SK-N-SH treated with all-trans-retinoic acid at 6 μM for 48 hours (cell line): ENCODE measurements around the gene ARHGEF40.

Experiments
- ATAC-seq: fragments of 200-7000 bp; cut with Tn5 transposase; 3 replicates; pipeline ENCODE4 v1.9.1; 2020; ENCODE audit warnings: mild to moderate bottlenecking, moderate library complexity
- ARNTL ChIP-seq: fragments of 450-650 bp; formaldehyde crosslinking; IDR thresholded peaks from 2 replicates; pipeline ENCODE4 v1.5.0; 2020; ENCODE audit warnings: low read depth, mild to moderate bottlenecking, moderate library complexity, borderline replicate concordance
- BACH2 ChIP-seq: fragments of 250-450 bp; sonication (Bioruptor Pico); IDR thresholded peaks from 2 replicates; pipeline ENCODE4 v1.9.0; 2021; ENCODE audit warnings: mild to moderate bottlenecking, borderline replicate concordance
- CREB5 ChIP-seq: fragments of 250-450 bp; sonication (Bioruptor Pico); IDR thresholded peaks from 2 replicates; pipeline ENCODE4 v1.5.1; 2020; ENCODE audit warnings: low read depth, mild to moderate bottlenecking, moderate library complexity
- ESRRG ChIP-seq: fragments of 250-450 bp; sonication (Bioruptor Pico); IDR thresholded peaks from 2 replicates; pipeline ENCODE4 v1.6.1; 2021; ENCODE audit warnings: mild to moderate bottlenecking
- GLIS3 ChIP-seq: fragments of 250-450 bp; sonication (Bioruptor Pico); IDR thresholded peaks from 2 replicates; pipeline ENCODE4 v1.5.0; 2020; ENCODE audit warnings: mild to moderate bottlenecking, moderate library complexity
- OSR1 ChIP-seq: fragments of 250-450 bp; sonication (Bioruptor Pico); IDR thresholded peaks from 2 replicates; pipeline ENCODE4 v1.8.0; 2022; ENCODE audit warnings: moderate library complexity, mild to moderate bottlenecking, inconsistent platforms
- PPARA ChIP-seq: fragments of 250-450 bp; sonication (Bioruptor Pico); IDR thresholded peaks from 2 replicates; pipeline ENCODE4 v1.5.0; 2020; ENCODE audit warnings: mild to moderate bottlenecking, borderline replicate concordance
- RARB ChIP-seq: fragments of 250-450 bp; sonication (Bioruptor Pico); IDR thresholded peaks from 2 replicates; pipeline ENCODE4 v1.8.0; 2021; ENCODE audit warnings: mild to moderate bottlenecking, moderate library complexity
- SNAI2 ChIP-seq: fragments of 250-450 bp; sonication (Bioruptor Pico); IDR thresholded peaks from 2 replicates; pipeline ENCODE4 v1.5.0; 2020; ENCODE audit warnings: mild to moderate bottlenecking, moderate library complexity
- TCF4 ChIP-seq: fragments of 250-450 bp; sonication (Bioruptor Pico); IDR thresholded peaks from 2 replicates; pipeline ENCODE4 v1.8.0; 2021; ENCODE audit warnings: mild to moderate bottlenecking, moderate library complexity, borderline replicate concordance
- TOX ChIP-seq: fragments of 250-450 bp; sonication (Bioruptor Pico); IDR thresholded peaks from 2 replicates; pipeline ENCODE4 v1.8.0; 2021; ENCODE audit warnings: mild to moderate bottlenecking, moderate library complexity, borderline replicate concordance
- ZC3H10 ChIP-seq: fragments of 250-450 bp; sonication (Bioruptor Pico); IDR thresholded peaks from 2 replicates; pipeline ENCODE4 v1.5.1; 2021; ENCODE audit warnings: mild to moderate bottlenecking, moderate library complexity
- ZFP3 ChIP-seq: fragments of 250-450 bp; sonication (Bioruptor Pico); IDR thresholded peaks from 2 replicates; pipeline ENCODE4 v1.5.0; 2020; ENCODE audit warnings: mild to moderate bottlenecking, moderate library complexity
- ZFP30 ChIP-seq: fragments of 450-650 bp; formaldehyde crosslinking; IDR thresholded peaks from 2 replicates; pipeline ENCODE4 v1.5.0; 2022; ENCODE audit warnings: mild to moderate bottlenecking, moderate library complexity
- ZNF565 ChIP-seq: fragments of 450-650 bp; formaldehyde crosslinking; conservative IDR thresholded peaks from 2 replicates; pipeline ENCODE4 v1.5.0; 2020; ENCODE audit warnings: low read depth, mild to moderate bottlenecking, moderate library complexity
- ZNF70 ChIP-seq: fragments of 450-650 bp; formaldehyde crosslinking; IDR thresholded peaks from 2 replicates; pipeline ENCODE4 v1.5.0; 2020; ENCODE audit warnings: mild to moderate bottlenecking, moderate library complexity
- ZNF8 ChIP-seq: fragments of 450-650 bp; formaldehyde crosslinking; IDR thresholded peaks from 2 replicates; pipeline ENCODE4 v1.5.0; 2020; ENCODE audit warnings: mild to moderate bottlenecking, moderate library complexity
- TF ChIP-seq, protein P1 (sequence below): fragments of 250-450 bp; sonication (Bioruptor Pico); IDR thresholded peaks from 2 replicates; pipeline ENCODE4 v1.5.1; 2021; ENCODE audit warnings: mild to moderate bottlenecking, moderate library complexity
- TF ChIP-seq, protein P2 (sequence below): fragments of 250-450 bp; sonication (Bioruptor Pico); IDR thresholded peaks from 2 replicates; pipeline ENCODE4 v1.8.0; 2021; ENCODE audit warnings: low read depth, mild to moderate bottlenecking, moderate library complexity, borderline replicate concordance

Gene ARHGEF40

GRCh38 chr14:21032326-21033132, 37.6 kb upstream of the ARHGEF40 start:
- TF ChIP-seq ESRRG (no peak), ZC3H10 (CRISPR knock-in tag) (no peak), ARNTL (CRISPR knock-in tag) (no peak), BACH2 (CRISPR knock-in tag) (no peak)
- TF ChIP-seq, all 23 proteins: peak for 0
- ATAC-seq, result no peak

- no peak for ATAC-seq
- TF ChIP-seq ZNF565 (no peak), GLIS3 (no peak), TCF4 (CRISPR knock-in tag) (no peak), ZNF70 (CRISPR knock-in tag) (no peak), ZFP3 (CRISPR knock-in tag) (no peak), CREB5 (CRISPR knock-in tag) (no peak), ESRRG (no peak), OSR1 (CRISPR knock-in tag) (no peak), TOX (CRISPR knock-in tag) (no peak), SNAI2 (CRISPR knock-in tag) (no peak), ZNF8 (CRISPR knock-in tag) (no peak)
- TF ChIP-seq, protein P1, sequence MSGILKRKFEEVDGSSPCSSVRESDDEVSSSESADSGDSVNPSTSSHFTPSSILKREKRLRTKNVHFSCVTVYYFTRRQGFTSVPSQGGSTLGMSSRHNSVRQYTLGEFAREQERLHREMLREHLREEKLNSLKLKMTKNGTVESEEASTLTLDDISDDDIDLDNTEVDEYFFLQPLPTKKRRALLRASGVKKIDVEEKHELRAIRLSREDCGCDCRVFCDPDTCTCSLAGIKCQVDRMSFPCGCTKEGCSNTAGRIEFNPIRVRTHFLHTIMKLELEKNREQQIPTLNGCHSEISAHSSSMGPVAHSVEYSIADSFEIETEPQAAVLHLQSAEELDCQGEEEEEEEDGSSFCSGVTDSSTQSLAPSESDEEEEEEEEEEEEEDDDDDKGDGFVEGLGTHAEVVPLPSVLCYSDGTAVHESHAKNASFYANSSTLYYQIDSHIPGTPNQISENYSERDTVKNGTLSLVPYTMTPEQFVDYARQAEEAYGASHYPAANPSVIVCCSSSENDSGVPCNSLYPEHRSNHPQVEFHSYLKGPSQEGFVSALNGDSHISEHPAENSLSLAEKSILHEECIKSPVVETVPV, result no peak
- TF ChIP-seq, protein P2, sequence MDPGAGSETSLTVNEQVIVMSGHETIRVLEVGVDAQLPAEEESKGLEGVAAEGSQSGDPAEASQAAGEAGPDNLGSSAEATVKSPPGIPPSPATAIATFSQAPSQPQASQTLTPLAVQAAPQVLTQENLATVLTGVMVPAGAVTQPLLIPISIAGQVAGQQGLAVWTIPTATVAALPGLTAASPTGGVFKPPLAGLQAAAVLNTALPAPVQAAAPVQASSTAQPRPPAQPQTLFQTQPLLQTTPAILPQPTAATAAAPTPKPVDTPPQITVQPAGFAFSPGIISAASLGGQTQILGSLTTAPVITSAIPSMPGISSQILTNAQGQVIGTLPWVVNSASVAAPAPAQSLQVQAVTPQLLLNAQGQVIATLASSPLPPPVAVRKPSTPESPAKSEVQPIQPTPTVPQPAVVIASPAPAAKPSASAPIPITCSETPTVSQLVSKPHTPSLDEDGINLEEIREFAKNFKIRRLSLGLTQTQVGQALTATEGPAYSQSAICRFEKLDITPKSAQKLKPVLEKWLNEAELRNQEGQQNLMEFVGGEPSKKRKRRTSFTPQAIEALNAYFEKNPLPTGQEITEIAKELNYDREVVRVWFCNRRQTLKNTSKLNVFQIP (CRISPR knock-in tag), result no peak
Measured at GRCh38 chr14:21033133-21033698, 36.9 kb upstream of the ARHGEF40 start.

- no peak for ATAC-seq
- no peak for TF ChIP-seq ZFP30
- TF ChIP-seq, protein P2 (CRISPR knock-in tag), result no peak
- no peak for TF ChIP-seq SNAI2 (CRISPR knock-in tag)
- TF ChIP-seq, all 23 proteins: peak for 0
Measured at GRCh38 chr14:21034707-21035106, 35.4 kb upstream of the ARHGEF40 start, which contains the start of gene RNASE13. Gene RNASE13 (minus strand): TSS chr14:21034807. CDS start chr14:21034288, 519 bp downstream.

GRCh38 chr14:21036751-21037150, 33.4 kb upstream of the ARHGEF40 start:
- no peak for TF ChIP-seq ZFP30
- ATAC-seq, result no peak

DNA sequence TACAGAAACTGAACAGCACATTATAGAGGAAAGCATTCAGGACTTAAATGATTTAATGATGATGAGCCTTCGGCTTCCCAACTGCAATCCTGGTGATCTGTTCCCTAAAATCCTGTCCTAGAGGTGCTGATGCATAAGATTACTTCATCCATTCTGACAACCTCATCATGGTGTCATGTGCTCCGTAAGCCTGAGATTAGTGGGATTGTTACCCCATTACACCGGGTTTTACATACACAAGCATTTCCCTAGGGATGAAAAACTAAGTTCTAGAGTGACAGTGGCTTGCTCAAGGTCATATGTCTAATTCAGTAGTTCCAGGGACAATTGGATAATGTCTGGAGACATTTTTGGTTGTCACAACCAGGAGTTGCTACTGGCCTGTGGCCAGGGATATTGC, 32.9 kb upstream of the ARHGEF40 start:
- TF ChIP-seq ZFP30 (no peak), ZFP3 (CRISPR knock-in tag) (no peak), ZNF70 (CRISPR knock-in tag) (no peak), BACH2 (CRISPR knock-in tag) (no peak), RARB (CRISPR knock-in tag) (no peak), SNAI2 (CRISPR knock-in tag) (no peak), ARNTL (CRISPR knock-in tag) (no peak), PPARA (CRISPR knock-in tag) (no peak), CREB5 (CRISPR knock-in tag) (no peak)
- TF ChIP-seq, protein P2 (CRISPR knock-in tag), result no peak
- TF ChIP-seq, protein P1, result no peak
- ATAC-seq, result no peak
